NB4 (cell line): Measurements from ENCODE around the gene LILRA2.
"Not testable (repeated sequence)": the region's sequence is repeated elsewhere in the genome, so short reads cannot be mapped to it uniquely, and the experiment has no call there.

Experiments
- DNase-seq: peaks from one replicate; pipeline ENCODE4 v3.0.0; 2010; ENCODE audit warnings: low read depth
- H3K4me3 ChIP-seq: one replicate; pipeline ENCODE4 v1.5.1; 2011; ENCODE audit warnings: mild to moderate bottlenecking, low read depth, low read length, moderate library complexity
- MYC ChIP-seq: IDR thresholded peaks from 2 replicates; pipeline ENCODE4 v1.6.1; 2011; ENCODE audit warnings: low read depth, low read length
- POLR2A ChIP-seq: IDR thresholded peaks from 2 replicates; pipeline ENCODE4 v1.6.1; 2011; ENCODE audit warnings: mild to moderate bottlenecking; ENCODE audit not compliant: insufficient read length; ENCODE audit errors: extremely low read depth
- TF ChIP-seq, protein P1 (sequence below): IDR thresholded peaks from 2 replicates; pipeline ENCODE4 v1.6.1; 2011; ENCODE audit warnings: low read depth, low read length
- TF ChIP-seq, protein P2 (sequence below): IDR thresholded peaks from one replicate; pipeline ENCODE4 v1.5.1; 2012; ENCODE audit warnings: low read depth, low read length

The LILRA2 gene

DNA sequence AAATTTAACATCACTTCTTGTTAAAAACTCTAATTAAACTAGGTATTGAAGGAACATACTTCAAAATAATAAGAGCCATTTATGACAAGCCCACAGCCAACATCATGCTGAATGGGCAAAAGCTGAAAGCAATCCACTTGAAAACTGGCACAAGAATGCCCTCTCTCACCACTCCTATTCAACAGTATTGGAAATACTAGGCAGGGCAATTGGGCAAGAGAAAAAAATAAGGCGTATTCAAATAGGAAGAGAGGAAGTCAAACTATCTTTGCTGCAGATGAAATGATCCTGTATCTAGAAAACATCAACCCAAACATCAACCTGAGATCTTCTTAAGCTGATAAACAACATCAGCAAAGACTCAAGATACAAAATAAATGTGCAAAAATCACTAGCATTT is 41.1 kb downstream of the LILRA2 start:
- no peak overlapping the region for H3K4me3 ChIP-seq
- no peak for TF ChIP-seq MYC
- TF ChIP-seq POLR2A, result no peak
- TF ChIP-seq, protein P1, sequence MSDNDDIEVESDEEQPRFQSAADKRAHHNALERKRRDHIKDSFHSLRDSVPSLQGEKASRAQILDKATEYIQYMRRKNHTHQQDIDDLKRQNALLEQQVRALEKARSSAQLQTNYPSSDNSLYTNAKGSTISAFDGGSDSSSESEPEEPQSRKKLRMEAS, result no peak
- TF ChIP-seq, protein P2, sequence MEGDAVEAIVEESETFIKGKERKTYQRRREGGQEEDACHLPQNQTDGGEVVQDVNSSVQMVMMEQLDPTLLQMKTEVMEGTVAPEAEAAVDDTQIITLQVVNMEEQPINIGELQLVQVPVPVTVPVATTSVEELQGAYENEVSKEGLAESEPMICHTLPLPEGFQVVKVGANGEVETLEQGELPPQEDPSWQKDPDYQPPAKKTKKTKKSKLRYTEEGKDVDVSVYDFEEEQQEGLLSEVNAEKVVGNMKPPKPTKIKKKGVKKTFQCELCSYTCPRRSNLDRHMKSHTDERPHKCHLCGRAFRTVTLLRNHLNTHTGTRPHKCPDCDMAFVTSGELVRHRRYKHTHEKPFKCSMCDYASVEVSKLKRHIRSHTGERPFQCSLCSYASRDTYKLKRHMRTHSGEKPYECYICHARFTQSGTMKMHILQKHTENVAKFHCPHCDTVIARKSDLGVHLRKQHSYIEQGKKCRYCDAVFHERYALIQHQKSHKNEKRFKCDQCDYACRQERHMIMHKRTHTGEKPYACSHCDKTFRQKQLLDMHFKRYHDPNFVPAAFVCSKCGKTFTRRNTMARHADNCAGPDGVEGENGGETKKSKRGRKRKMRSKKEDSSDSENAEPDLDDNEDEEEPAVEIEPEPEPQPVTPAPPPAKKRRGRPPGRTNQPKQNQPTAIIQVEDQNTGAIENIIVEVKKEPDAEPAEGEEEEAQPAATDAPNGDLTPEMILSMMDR, result no peak
- no peak for DNase-seq

DNA sequence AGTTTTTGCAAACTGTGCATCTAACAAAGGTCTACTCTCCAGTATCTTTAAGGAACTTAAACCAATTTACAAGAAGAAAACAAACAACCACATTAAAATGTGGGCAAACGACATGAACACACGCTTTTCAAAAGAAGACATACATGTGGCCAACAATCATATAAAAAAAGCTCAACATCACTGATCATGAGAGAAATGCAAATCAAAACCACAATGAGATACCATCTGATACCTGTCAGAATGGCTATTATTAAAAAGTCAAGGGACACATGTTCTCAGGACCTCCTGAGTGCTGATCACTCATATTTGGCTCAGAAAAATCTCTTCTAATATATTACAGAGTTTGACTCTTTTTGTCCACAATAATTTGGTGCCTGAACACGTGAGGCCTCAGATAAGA is 42.5 kb downstream of the LILRA2 start:
- no peak for DNase-seq
- no peak overlapping the region for H3K4me3 ChIP-seq
- TF ChIP-seq, protein P2, result no peak
- TF ChIP-seq, protein P1, result no peak
- TF ChIP-seq MYC (no peak), POLR2A (no peak)

DNA sequence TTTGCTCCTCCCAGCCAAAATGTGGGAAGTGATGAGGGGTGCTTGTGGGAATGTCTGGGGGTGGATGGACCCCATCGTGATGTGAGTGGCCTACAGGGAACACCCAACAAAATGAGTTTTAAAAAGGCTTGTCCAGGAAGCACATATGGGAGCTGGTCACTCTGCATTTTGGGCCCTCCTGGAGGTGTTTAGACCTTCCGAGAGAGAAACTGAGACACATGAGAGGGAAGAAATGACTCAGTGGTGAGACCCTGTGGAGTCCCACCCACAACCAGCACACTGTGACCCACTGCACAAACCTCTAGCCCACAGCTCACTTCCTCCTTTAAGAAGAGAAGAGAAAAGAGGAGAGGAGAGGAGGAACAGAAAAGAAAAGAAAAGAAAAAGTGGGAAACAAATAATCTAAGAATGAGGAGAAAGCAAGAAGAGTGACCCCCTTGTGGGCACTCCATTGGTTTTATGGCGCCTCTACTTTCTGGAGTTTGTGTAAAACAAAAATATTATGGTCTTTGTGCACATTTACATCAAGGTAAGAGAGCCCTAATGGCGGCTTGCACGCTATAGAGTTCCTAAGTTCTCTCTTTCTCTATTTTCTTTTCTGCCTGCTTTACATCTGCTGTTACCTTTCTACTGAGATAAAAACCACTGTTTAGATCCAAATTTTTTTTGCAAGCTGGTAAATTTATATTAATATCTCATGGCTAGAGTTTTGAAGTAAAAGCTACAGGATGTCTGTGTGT is 43.4 kb downstream of the LILRA2 start:
- no peak for DNase-seq
- TF ChIP-seq, protein P1, result no peak
- TF ChIP-seq MYC, result no peak
- TF ChIP-seq, protein P2, result no peak
- no peak for TF ChIP-seq POLR2A
- no peak overlapping the region for H3K4me3 ChIP-seq

DNA sequence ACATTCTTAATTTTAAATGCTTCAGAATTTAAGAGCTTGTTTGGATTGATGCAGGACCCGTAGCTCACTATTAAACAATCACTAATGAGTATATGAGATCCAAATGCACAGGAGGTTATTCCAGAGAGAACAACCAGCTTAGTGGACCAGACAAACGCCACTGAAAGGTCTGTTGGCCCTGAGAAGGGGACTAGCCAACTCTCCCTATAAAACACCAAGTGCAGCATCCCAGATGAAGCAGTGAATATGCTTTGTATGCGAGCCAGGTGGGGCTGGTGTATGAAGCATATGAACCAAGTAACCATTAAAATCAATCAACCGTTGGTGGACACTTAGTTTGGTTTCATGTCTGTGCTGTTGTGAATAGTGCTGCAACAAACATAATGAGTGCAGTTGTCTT is 46.9 kb downstream of the LILRA2 start:
- TF ChIP-seq, protein P1, result no peak
- TF ChIP-seq MYC (no peak), POLR2A (no peak)
- TF ChIP-seq, protein P2, result no peak
- no peak for DNase-seq
- H3K4me3 ChIP-seq, result no peak overlapping the region

DNA sequence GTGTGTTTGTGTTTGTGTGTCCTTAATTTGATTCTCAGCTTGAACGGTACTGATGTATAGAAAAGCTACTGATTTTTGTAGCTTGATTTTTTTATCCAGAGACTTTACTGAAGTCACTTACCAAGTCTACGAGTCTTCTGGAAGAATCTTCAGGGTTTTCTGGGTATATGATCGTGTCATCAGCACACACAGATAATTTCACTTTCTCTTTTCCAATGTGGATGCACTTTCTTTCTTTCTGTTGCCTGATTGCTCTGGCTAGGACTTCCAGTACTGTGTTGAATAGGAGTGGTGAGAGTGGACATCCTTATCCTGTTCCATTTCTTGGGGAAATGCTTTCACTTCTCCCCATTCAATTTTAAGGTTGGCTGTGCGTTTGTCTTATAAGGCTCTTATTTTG is 48.8 kb downstream of the LILRA2 start:
- DNase-seq, result no peak
- H3K4me3 ChIP-seq, result no peak overlapping the region
- TF ChIP-seq, protein P2, result no peak
- TF ChIP-seq, protein P1, result no peak
- TF ChIP-seq MYC (no peak), POLR2A (no peak)

DNA sequence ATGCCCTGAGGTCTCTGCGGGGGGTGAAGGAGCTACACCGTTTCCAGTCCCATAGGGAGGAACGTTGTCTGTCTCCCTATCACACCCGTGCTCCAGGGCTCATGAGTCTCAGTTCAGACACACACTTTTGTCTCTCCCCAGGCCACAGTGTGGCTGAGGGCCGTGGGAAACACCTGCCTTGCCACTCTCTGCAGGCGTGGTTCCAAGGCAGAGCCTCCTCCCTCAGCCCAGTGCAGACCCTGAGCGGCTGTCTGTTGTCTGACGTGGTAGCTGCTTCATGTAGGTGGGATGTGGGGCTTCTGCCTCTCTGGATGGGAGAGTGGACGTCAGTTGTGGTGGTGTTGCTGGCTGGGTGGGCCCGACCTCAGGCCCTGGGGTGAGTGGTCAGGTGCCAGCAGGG is 50.6 kb downstream of the LILRA2 start:
- not testable (repeated sequence) for H3K4me3 ChIP-seq, DNase-seq

DNA sequence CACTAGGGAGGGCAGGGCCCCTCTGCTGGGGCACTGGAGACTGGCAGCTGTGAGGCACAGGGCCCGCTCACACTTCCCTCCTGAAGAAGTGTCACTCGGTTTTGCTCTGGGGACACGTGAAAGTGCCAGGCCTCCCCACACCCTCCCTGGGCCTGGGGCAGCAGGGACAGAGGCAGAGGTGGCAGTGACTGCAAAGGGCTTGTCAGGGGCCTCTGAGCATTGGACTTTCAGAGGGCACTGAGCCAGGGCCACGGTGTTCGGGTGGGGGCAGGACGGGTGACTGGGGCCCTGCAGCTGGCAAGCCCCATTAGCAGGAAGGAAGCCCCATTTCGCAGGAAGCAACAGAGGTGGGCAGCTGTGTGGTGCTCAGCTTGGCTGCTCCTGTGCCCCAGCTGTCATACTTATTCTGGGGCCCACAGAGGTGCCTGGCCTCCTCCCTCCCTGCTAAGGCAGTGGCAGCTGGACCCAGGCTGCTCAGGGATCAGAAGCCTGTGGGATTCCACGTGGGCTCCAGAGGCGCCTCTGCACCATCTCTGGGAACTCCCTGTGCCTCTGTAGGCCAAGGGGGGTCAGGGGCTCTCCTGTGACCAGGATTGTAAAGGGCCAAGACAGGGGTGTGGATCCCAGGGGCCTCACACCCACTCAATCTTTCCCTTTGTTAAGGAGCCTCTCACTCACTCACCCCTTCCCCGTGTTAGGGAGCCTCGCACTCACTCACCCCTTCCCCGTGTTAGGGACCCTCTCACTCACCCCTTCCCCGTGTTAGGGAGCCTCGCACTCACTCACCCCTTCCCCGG is 51.5 kb downstream of the LILRA2 start:
- H3K4me3 ChIP-seq, DNase-seq: not testable (repeated sequence)
